ENCODE measurements around the gene NCOR1.
"Not testable (repeated sequence)": the region's sequence is repeated elsewhere in the genome, so short reads cannot be mapped to it uniquely, and the experiment has no call there.

Gene NCOR1

DNA sequence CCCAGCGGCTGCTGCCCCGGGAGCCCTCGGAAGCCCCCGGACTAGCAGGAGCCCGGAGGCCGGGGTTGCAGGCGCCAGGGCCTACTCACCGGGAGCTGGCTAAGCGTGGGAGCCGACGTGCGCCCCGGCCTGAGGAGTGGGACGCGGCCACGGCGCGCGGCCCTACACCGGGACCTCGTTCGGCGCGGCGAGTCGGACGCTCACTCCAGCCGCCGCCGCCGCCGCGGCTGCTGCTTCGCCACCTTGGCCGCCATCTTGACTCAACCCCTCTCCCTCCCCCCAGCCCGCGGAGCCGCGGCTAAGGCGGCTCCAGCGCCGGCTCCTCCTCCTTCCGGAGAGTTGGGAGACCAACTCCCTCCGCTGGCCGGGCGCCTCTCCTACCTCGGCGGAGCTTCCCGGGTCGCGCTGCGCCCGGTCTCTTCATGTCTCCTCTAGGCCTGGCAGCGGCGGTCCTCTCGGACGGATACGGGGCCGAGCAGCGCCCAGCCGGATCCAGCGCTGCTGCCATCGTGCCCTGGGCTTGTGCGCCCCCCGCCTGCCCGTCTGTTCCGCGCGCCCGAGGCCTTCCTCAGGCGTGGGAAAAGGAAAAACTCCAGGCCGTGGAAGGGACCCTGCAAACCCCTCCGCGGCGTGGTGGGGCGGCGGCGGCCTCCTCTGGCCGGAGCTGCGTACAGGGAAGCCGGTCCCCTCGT lies at the start of gene NCOR1:
NCOR1 (minus strand) TSS at position 262 of the 692 bp plus-strand sequence. CDS start 20,965 bp downstream, outside the sequence.
- FAIRE-seq = no peak
- DNase-seq (ENCODE audit: low spot score) = peak; percentile 80

- DNase-seq (ENCODE audit: low spot score) = no peak
- FAIRE-seq = no peak
These were observed 46.9 kb upstream of the NCOR1 start for GRCh38 chr17:16262201-16262600.

GRCh38 chr17:16261049-16261448 lies 45.7 kb upstream of the NCOR1 start:
- FAIRE-seq (no peak), DNase-seq (ENCODE audit: low spot score) (no peak)

DNA sequence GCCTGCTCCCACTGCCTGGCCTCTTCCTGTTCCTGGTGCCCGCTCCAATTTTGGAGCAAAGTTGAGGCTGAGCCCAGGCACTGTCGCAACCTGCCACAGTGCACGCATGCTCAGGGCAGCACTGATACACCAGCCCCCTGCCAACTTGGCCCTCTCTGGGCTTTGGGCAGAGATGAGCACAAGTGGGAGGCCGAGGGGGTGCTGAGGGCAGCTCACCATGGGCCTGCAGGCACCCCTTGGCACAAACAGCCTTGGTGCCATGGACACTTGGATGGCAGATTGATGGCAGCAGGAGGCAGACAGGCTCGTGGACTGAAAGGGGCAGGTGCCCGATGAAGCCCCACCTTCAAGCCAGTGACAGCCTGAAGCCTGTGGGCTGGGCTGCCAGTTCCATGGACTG lies 44.6 kb upstream of the NCOR1 start:
- FAIRE-seq (no peak), DNase-seq (ENCODE audit: low spot score) (no peak)

- DNase-seq (ENCODE audit: low spot score) (no peak), FAIRE-seq (no peak)
These were observed 43.6 kb upstream of the NCOR1 start for GRCh38 chr17:16258901-16259300.

GRCh38 chr17:16255481-16255921 lies 40.2 kb upstream of the NCOR1 start:
- FAIRE-seq = no peak
- no peak for DNase-seq (ENCODE audit: low spot score)

DNA sequence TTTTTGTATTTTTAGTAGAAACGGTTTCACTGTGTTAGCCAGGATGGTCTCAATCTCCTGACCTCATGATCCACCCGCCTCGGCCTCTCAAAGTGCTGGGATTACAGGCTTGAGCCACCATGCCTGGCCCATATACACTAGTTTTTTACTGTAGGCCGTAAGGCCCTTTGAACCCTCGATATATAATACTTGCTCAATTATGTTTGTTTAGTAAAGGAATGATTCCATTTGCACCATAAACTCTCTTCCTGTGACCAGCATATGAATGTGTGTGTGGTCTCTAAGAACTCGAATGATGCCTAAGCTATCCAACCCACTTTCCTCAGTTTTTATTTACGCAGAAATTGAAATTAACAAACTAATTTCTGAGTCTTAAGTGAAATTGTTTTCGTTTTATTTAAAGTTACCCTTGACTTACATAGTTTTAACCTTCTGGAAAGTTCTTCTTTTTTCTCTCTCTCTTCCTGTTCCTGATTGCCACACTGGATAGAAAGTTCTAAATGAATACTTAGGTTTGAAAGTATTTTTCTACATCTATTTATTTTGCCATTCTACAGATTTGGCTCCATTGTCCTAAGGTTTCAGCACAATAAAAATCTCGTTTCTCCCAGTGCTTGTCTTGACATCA lies 39.6 kb upstream of the NCOR1 start:
- no peak for FAIRE-seq

GRCh38 chr17:16251556-16251955 lies 36.2 kb upstream of the NCOR1 start:
- DNase-seq (ENCODE audit: low spot score) (no peak), FAIRE-seq (no peak)

More for the DNA sequence above, 39.6 kb upstream of the NCOR1 start:
- DNase-seq (ENCODE audit: low spot score) = no peak

DNA sequence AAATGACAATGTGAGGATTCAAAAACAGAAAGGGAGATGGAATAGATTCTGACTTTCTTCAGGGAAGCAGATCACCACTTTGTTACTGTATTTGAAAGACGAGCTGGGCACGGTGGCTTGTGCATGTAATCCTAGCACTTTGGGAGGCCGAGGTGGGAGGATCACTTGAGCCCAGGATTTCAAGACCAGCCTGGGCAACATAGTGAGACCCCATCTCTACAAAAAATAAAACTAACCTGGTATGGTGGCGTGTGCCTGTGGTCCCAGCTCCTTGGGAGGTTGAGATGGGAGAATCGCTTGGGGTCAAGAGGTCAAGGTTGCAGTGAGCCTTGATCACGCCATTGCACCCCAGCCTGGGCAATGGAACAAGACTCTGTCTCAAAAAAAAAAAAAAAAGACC lies 35.7 kb upstream of the NCOR1 start:
- no peak for DNase-seq (ENCODE audit: low spot score)
- no peak for FAIRE-seq

- FAIRE-seq (no peak), DNase-seq (ENCODE audit: low spot score) (no peak)
These were observed 35.3 kb upstream of the NCOR1 start for GRCh38 chr17:16250635-16251034.

GRCh38 chr17:16247586-16247984 lies 32.3 kb upstream of the NCOR1 start:
- no peak for FAIRE-seq
- DNase-seq (ENCODE audit: low spot score) = no peak

- no peak for FAIRE-seq
These were observed 28.6 kb upstream of the NCOR1 start for GRCh38 chr17:16243801-16244567.

DNA sequence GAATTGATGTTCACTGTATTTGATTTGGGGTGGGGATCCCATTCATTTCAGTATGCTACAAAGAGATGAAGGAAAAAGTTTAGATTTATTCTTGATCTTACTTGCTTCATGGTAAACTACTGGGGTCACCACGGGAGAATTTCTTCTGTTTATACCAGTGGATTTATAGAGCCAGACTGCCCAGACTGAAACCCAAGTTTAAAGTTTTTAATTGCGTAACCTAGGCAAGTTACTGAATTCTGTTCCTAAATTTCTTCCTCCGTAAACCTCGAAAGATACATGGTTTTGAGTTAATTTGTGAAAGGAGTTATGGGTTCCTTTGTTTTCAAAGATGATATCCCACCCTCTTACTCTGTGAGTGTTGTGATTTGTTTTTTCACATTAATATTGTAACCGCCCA lies 28.1 kb upstream of the NCOR1 start:
- FAIRE-seq (no peak), DNase-seq (ENCODE audit: low spot score) (no peak)

More at GRCh38 chr17:16243801-16244567, 28.6 kb upstream of the NCOR1 start:
- no peak for DNase-seq (ENCODE audit: low spot score)

- FAIRE-seq (no peak), DNase-seq (ENCODE audit: low spot score) (no peak)
These were observed 26.6 kb upstream of the NCOR1 start for GRCh38 chr17:16241906-16242399.

DNA sequence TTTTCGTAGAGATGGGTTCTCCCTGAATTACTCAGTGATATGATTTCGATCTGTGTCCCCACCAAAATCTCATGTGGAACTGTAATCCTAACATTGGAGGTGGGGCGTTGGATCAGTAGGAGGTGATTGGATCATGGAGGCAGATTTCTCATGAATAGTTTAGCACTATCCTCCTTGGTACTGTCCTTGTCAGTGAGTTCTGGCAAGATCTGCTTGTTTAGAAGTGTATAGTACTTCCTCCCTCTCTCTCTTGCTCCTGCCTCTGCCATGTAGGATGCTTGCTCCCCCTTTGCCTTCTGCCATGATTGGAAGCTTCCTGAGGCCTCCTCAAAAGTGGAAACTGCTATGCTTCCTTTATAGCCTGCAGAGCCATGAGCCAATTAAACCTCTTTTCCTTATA lies 24.6 kb upstream of the NCOR1 start:
- no peak for DNase-seq (ENCODE audit: low spot score)

GRCh38 chr17:16232391-16232790 lies 17.1 kb upstream of the NCOR1 start:
- FAIRE-seq (no peak), DNase-seq (ENCODE audit: low spot score) (no peak)

More for the DNA sequence above, 24.6 kb upstream of the NCOR1 start:
- no peak for FAIRE-seq

DNA sequence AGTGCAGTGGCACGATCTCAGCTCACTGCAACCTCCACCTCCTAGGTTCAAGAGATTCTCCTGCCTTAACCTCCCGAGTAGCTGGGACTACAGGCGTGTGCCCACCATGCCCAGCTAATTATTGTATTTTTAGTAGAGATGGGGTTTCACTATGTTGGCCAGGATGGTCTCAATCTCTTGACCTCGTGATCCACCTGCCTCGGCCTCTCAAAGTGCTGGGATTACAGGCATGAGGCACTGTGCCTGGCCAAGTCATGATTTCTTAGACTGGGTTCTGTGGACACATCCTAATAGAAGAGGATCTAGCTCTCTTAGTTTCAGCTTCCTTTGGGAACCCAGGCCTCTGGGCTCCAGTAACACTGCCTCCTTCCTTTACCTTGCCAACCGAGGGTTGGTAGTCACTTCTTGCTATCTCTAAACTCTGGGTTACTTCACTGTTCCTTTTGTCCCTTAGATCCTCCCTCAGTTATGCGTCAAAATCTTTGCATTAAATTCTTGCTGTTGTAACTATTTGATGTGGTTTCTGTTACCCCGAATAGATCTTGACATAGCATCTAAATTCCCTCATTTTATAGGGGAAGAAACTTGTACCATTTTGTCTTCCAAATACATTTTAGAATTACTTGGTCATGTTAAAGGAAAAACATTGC lies 14.7 kb upstream of the NCOR1 start:
- not testable (repeated sequence) for FAIRE-seq; DNase-seq (ENCODE audit: low spot score)

DNA sequence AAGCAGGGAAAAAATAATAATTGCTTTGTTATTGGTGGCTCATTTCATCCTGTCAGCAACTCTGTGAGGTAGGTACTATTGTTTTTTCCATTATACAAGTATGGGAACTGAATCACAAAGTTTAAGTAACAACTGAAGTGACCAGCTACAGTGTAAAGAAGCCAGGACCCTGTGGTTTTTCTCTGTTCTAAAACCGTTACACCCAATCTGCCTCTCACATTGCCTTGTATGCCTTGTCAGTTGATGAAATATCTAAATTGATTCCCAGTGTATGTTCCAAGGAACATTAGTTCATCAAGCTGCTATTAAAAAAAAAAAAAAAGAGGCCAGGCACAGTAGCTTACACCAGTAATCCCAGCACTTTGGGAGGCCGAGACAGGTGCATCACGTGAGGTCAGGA lies 7.1 kb upstream of the NCOR1 start:
- FAIRE-seq = no peak
- DNase-seq (ENCODE audit: low spot score) = no peak

DNA sequence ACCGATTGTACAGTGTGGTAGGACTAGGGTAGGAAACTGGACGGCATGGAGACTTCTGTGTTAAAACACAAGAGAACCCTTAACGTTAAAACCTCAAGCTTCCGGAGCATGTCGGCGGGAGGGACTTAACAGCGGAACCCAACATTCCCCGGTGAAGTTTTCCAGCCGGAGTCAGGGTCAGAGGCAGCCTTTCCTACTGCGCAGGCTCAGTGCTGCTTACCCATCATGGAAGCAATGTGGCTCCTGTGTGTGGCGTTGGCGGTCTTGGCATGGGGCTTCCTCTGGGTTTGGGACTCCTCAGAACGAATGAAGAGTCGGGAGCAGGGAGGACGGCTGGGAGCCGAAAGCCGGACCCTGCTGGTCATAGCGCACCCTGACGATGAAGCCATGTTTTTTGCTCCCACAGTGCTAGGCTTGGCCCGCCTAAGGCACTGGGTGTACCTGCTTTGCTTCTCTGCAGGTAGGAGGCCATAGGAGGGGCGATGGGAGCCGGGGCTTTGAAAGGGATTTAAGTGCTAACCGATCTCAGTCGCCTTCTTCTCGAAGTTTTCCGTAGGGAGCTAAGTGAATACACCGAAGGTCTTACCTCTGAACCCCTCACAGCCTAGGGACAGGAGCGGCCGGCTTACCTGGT lies 1.8 kb upstream of the NCOR1 start, which contains the start of gene PIGL:
PIGL (plus strand) TSS at position 209 of the 634 bp plus-strand sequence; CDS start at position 226, 17 bp downstream.
- FAIRE-seq (no peak), DNase-seq (ENCODE audit: low spot score) (peak; percentile 77)

- DNase-seq (ENCODE audit: low spot score); FAIRE-seq: not testable (repeated sequence)
These were observed 1.1 kb upstream of the NCOR1 start for GRCh38 chr17:16216341-16217001.

All from RCC 7860 (cell line).